Gastrocnemius medialis (tissue), 4 donors: Measurements from ENCODE around the gene PDCD7.

Experiments used
- CTCF ChIP-seq, 5 experiments: fragments of 450-650 bp in 3 of 5; fragments of 200-600 bp in 2 of 5; sonication (generic) in 2 of 5; IDR thresholded peaks in 4 of 5; conservative IDR thresholded peaks in 1 of 5; 1 replicate in 4 of 5; 2 replicates in 1 of 5; pipeline ENCODE4 v1.5.1; 2016 to 2019; ENCODE audit warnings: antibody characterized with exemption in 5 of 5, mild to moderate bottlenecking in 3 of 5, moderate library complexity in 3 of 5
- POLR2A ChIP-seq, 2 donors: fragments of 450-650 bp; IDR thresholded peaks; one replicate each; pipeline ENCODE4 v1.6.1; 2017; ENCODE audit warnings: antibody characterized with exemption in 2 of 2, mild to moderate bottlenecking in 2 of 2, moderate library complexity in 2 of 2

GRCh38 chr15:65072617-65073016 lies 61.0 kb downstream of the PDCD7 start:
- TF ChIP-seq CTCF (IDR thresholded peaks at IDR 0.05 in 4 of 5, conservative IDR thresholded peaks at IDR 0.05 in 1 of 5): no peak
- TF ChIP-seq POLR2A (IDR thresholded peaks at IDR 0.05): no peak
